Karpas-422 (cell line): ENCODE results near the gene AZIN2. TPM values are rescaled to one million over a fixed set of nuclear protein-coding genes. Genes with fewer than 3 reads are reported as not detected.
A peak's percentile ranks its signal among the peaks of the same experiment; 100 is the strongest.

Source experiments
- DNase-seq: peaks from one replicate; pipeline ENCODE4 v3.0.0-alpha.2; 2015
- H2AFZ ChIP-seq: fragments of 200-600 bp; sonication (generic); 2 replicates; pipeline ENCODE4 v1.6.1; 2014; ENCODE audit warnings: antibody characterized with exemption, low read length, mixed read lengths
- H3K27ac ChIP-seq: fragments of 200-600 bp; sonication (generic); 2 replicates; pipeline ENCODE4 v1.5.1; 2014; ENCODE audit warnings: mild to moderate bottlenecking, low read length, moderate library complexity
- H3K27me3 ChIP-seq: fragments of 200-600 bp; sonication (generic); 2 replicates; pipeline ENCODE4 v1.6.1; 2014; ENCODE audit warnings: low read length, mixed read lengths
- H3K36me3 ChIP-seq: fragments of 200-600 bp; sonication (generic); 2 replicates; pipeline ENCODE4 v1.6.1; 2014; ENCODE audit warnings: low read length, mixed read lengths; ENCODE audit not compliant: insufficient read depth
- H3K4me1 ChIP-seq: fragments of 200-600 bp; sonication (generic); 2 replicates; pipeline ENCODE4 v1.6.1; 2014; ENCODE audit warnings: mild to moderate bottlenecking, low read length, mixed read lengths
- H3K4me2 ChIP-seq: fragments of 200-600 bp; sonication (generic); 2 replicates; pipeline ENCODE4 v1.6.1; 2014; ENCODE audit warnings: low read length, low read depth, mild to moderate bottlenecking; ENCODE audit not compliant: poor library complexity, severe bottlenecking
- H3K4me3 ChIP-seq: fragments of 200-600 bp; sonication (generic); 2 replicates; pipeline ENCODE4 v1.5.1; 2014; ENCODE audit warnings: mild to moderate bottlenecking, antibody characterized with exemption, low read length, mixed read lengths
- H3K79me2 ChIP-seq: fragments of 200-600 bp; sonication (generic); 2 replicates; pipeline ENCODE4 v1.6.1; 2014; ENCODE audit warnings: mild to moderate bottlenecking, low read length, mixed read lengths
- H3K9ac ChIP-seq: fragments of 200-600 bp; sonication (generic); 2 replicates; pipeline ENCODE4 v1.6.0; 2014; ENCODE audit warnings: low read length
- H3K9me2 ChIP-seq: fragments of 200-600 bp; sonication (generic), shearing (Covaris generic); replicated peaks from 2 replicates; pipeline ENCODE4 v1.6.0; 2014; ENCODE audit warnings: mild to moderate bottlenecking, low read length, moderate library complexity; ENCODE audit not compliant: insufficient read depth
- H3K9me3 ChIP-seq: fragments of 300-700, 200-600 bp; sonication (generic); 2 replicates; pipeline ENCODE4 v1.6.1; 2014; ENCODE audit warnings: low read length, mixed read lengths
- H4K20me1 ChIP-seq: fragments of 200-600 bp; sonication (generic); 2 replicates; pipeline ENCODE4 v1.6.1; 2014; ENCODE audit warnings: mild to moderate bottlenecking, antibody characterized with exemption, low read length, low read depth; ENCODE audit not compliant: insufficient read depth
- total RNA-seq: library from RNA; depleted of rRNA; stranded (reverse); fragments of >200 nt; shearing (Covaris generic); gene quantifications from 2 replicates; pipeline ENCODE4 v1.2.3, GENCODE V29; 2014; ENCODE audit warnings: low replicate concordance

Gene AZIN2
- total RNA-seq, 1 experiment from 2014 or later: 0.30 TPM

- Histone ChIP-seq H3K4me2 (no peak overlapping the region), H3K27me3 (no peaks in the 10 kb centered on the region), H4K20me1 (no peaks in the 10 kb centered on the region), H3K9me2 (no peaks in the 10 kb centered on the region), H3K79me2 (no peaks in the 10 kb centered on the region), H3K9ac (no peak overlapping the region), H3K9me3 (no peaks in the 10 kb centered on the region), H3K4me3 (no peak overlapping the region), H3K36me3 (no peaks in the 10 kb centered on the region), H3K27ac (no peak overlapping the region), H3K4me1 (peaks cover 11% of the 10 kb centered on the region), H2AFZ (no peak overlapping the region)
- DNase-seq: no peak
These were observed 12.1 kb downstream of the AZIN2 start for GRCh38 chr1:33093004-33093403.

GRCh38 chr1:33094486-33094885 is 13.5 kb downstream of the AZIN2 start:
- H3K9me3 ChIP-seq: no peaks in the 10 kb centered on the region
- no peak overlapping the region for H2AFZ ChIP-seq
- no peak for DNase-seq

GRCh38 chr1:33094971-33095604 is 14.1 kb downstream of the AZIN2 start:
- H3K27ac ChIP-seq: no peak overlapping the region
- no peak overlapping the region for H3K4me3 ChIP-seq
- no peaks in the 10 kb centered on the region for H3K27me3 ChIP-seq
- H2AFZ ChIP-seq: no peak overlapping the region
- H3K79me2 ChIP-seq: no peaks in the 10 kb centered on the region
- no peaks in the 10 kb centered on the region for H4K20me1 ChIP-seq
- no peaks in the 10 kb centered on the region for H3K36me3 ChIP-seq
- no peaks in the 10 kb centered on the region for H3K4me1 ChIP-seq
- no peaks in the 10 kb centered on the region for H3K9me3 ChIP-seq
- no peak overlapping the region for H3K4me2 ChIP-seq
- no peaks in the 10 kb centered on the region for H3K9me2 ChIP-seq
- H3K9ac ChIP-seq: no peak overlapping the region
- DNase-seq: peak; percentile 49

More at GRCh38 chr1:33094486-33094885, 13.5 kb downstream of the AZIN2 start:
- Histone ChIP-seq H3K4me2 (no peak overlapping the region), H3K79me2 (no peaks in the 10 kb centered on the region), H3K36me3 (no peaks in the 10 kb centered on the region), H3K9me2 (no peaks in the 10 kb centered on the region), H3K4me3 (no peak overlapping the region), H3K4me1 (no peaks in the 10 kb centered on the region), H3K9ac (no peak overlapping the region), H3K27me3 (no peaks in the 10 kb centered on the region), H4K20me1 (no peaks in the 10 kb centered on the region), H3K27ac (no peak overlapping the region)

- no peaks in the 10 kb centered on the region for H3K79me2 ChIP-seq
- no peak for DNase-seq
- H3K4me1 ChIP-seq: no peaks in the 10 kb centered on the region
These were observed 15.5 kb downstream of the AZIN2 start for GRCh38 chr1:33096363-33097005.

GRCh38 chr1:33097137-33097611 is 16.2 kb downstream of the AZIN2 start:
- H3K4me3 ChIP-seq: no peak overlapping the region
- H3K79me2 ChIP-seq: no peaks in the 10 kb centered on the region
- H2AFZ ChIP-seq: no peak overlapping the region
- DNase-seq: no peak
- no peak overlapping the region for H3K9ac ChIP-seq
- no peaks in the 10 kb centered on the region for H3K27me3 ChIP-seq
- no peaks in the 10 kb centered on the region for H3K36me3 ChIP-seq
- no peaks in the 10 kb centered on the region for H3K9me3 ChIP-seq
- no peaks in the 10 kb centered on the region for H4K20me1 ChIP-seq
- H3K4me1 ChIP-seq: no peaks in the 10 kb centered on the region
- no peak overlapping the region for H3K27ac ChIP-seq
- H3K4me2 ChIP-seq: no peak overlapping the region
- no peaks in the 10 kb centered on the region for H3K9me2 ChIP-seq

More at GRCh38 chr1:33096363-33097005, 15.5 kb downstream of the AZIN2 start:
- no peak overlapping the region for H3K4me3 ChIP-seq
- H3K4me2 ChIP-seq: no peak overlapping the region
- H3K27me3 ChIP-seq: no peaks in the 10 kb centered on the region
- H2AFZ ChIP-seq: no peak overlapping the region
- H3K9me3 ChIP-seq: no peaks in the 10 kb centered on the region
- no peak overlapping the region for H3K9ac ChIP-seq
- H3K9me2 ChIP-seq: no peaks in the 10 kb centered on the region
- no peaks in the 10 kb centered on the region for H3K36me3 ChIP-seq
- H4K20me1 ChIP-seq: no peaks in the 10 kb centered on the region
- H3K27ac ChIP-seq: no peak overlapping the region

- H3K9me2 ChIP-seq: no peaks in the 10 kb centered on the region
- no peaks in the 10 kb centered on the region for H3K4me1 ChIP-seq
- H3K4me3 ChIP-seq: no peak overlapping the region
- H3K36me3 ChIP-seq: no peaks in the 10 kb centered on the region
- no peak overlapping the region for H2AFZ ChIP-seq
- H3K79me2 ChIP-seq: no peaks in the 10 kb centered on the region
- DNase-seq: no peak
- H4K20me1 ChIP-seq: no peaks in the 10 kb centered on the region
- H3K27ac ChIP-seq: no peak overlapping the region
- H3K9me3 ChIP-seq: no peaks in the 10 kb centered on the region
- H3K4me2 ChIP-seq: no peak overlapping the region
- H3K9ac ChIP-seq: no peak overlapping the region
- H3K27me3 ChIP-seq: no peaks in the 10 kb centered on the region; the same call in 1 of the 2 replicates
These were observed 16.8 kb downstream of the AZIN2 start for GRCh38 chr1:33097762-33098161.

- Histone ChIP-seq H3K4me2 (no peak overlapping the region), H4K20me1 (no peaks in the 10 kb centered on the region), H2AFZ (no peak overlapping the region), H3K27me3 (no peaks in the 10 kb centered on the region; the same call in 1 of the 2 replicates), H3K4me1 (no peaks in the 10 kb centered on the region), H3K9ac (no peak overlapping the region), H3K79me2 (no peaks in the 10 kb centered on the region), H3K9me2 (no peaks in the 10 kb centered on the region), H3K36me3 (no peaks in the 10 kb centered on the region), H3K4me3 (no peak overlapping the region), H3K9me3 (no peaks in the 10 kb centered on the region), H3K27ac (no peak overlapping the region)
- no peak for DNase-seq
These were observed 17.4 kb downstream of the AZIN2 start for GRCh38 chr1:33098371-33098770.

- Histone ChIP-seq H3K27me3 (no peaks in the 10 kb centered on the region; the same call in 1 of the 2 replicates), H3K27ac (no peak overlapping the region), H4K20me1 (no peaks in the 10 kb centered on the region), H3K4me3 (no peak overlapping the region), H2AFZ (no peak overlapping the region), H3K9ac (no peak overlapping the region), H3K4me2 (no peak overlapping the region), H3K79me2 (no peaks in the 10 kb centered on the region), H3K9me2 (no peaks in the 10 kb centered on the region), H3K4me1 (no peaks in the 10 kb centered on the region), H3K36me3 (no peaks in the 10 kb centered on the region), H3K9me3 (no peaks in the 10 kb centered on the region)
- peak; percentile 47 for DNase-seq
These were observed 18.6 kb downstream of the AZIN2 start for GRCh38 chr1:33099290-33100118.
